Measurements from ENCODE around the gene CYP39A1. TPM values are rescaled to one million over a fixed set of nuclear protein-coding genes. Genes with fewer than 3 reads are reported as not detected.

CYP39A1 gene
- not detected in 2 replicates for total RNA-seq (2013; cell fraction: nucleolus; rRNA removed)
- total RNA-seq (2014; rRNA removed) (not detected in 2 replicates), total RNA-seq (2014; rRNA removed; fragmentation: Illumina TruSeq; extraction: Trizol) (not detected in 2 replicates), total RNA-seq (2021) (not detected in 2 replicates), polyA plus RNA-seq (2011; rRNA removed) (not detected in 2 replicates), polyA plus RNA-seq (2014; fragmentation: Illumina TruSeq; extraction: Trizol) (not detected in 2 replicates), polyA plus RNA-seq (2014; fragmentation: Nextera tagmentation; extraction: Ambion mirVana) (not detected), polyA plus RNA-seq (2014; rRNA removed) (not detected in 2 replicates), polyA plus RNA-seq (2016; fragmentation: Nextera tagmentation; extraction: Ambion mirVana) (not detected), polyA minus RNA-seq (2011; rRNA and poly(A)+ RNA removed) (not detected in 2 replicates), Bru-seq, nascent RNA (not detected), BruChase-seq, experiment 1, labeled RNA remaining after a 6-hour chase (not detected), BruChase-seq, experiment 2, labeled RNA remaining after a 2-hour chase (not detected)
- not detected for polyA plus RNA-seq (2011; ENCODE audit: low read depth)
- polyA plus RNA-seq (2011; cell fraction: cytosol; rRNA removed), result not detected in 2 replicates
- polyA plus RNA-seq (2011; cell fraction: nucleus; rRNA removed), result not detected in 2 replicates
- polyA plus RNA-seq (2012), result not detected in 2 replicates
- polyA minus RNA-seq (2011; cell fraction: cytosol; rRNA and poly(A)+ RNA removed), result not detected in 2 replicates
- not detected in 2 replicates for polyA minus RNA-seq (2011; cell fraction: nucleus; rRNA and poly(A)+ RNA removed)
- long read RNA-seq, experiment 1, result 0 reads
- long read RNA-seq, experiment 2, result 0 reads

DNA sequence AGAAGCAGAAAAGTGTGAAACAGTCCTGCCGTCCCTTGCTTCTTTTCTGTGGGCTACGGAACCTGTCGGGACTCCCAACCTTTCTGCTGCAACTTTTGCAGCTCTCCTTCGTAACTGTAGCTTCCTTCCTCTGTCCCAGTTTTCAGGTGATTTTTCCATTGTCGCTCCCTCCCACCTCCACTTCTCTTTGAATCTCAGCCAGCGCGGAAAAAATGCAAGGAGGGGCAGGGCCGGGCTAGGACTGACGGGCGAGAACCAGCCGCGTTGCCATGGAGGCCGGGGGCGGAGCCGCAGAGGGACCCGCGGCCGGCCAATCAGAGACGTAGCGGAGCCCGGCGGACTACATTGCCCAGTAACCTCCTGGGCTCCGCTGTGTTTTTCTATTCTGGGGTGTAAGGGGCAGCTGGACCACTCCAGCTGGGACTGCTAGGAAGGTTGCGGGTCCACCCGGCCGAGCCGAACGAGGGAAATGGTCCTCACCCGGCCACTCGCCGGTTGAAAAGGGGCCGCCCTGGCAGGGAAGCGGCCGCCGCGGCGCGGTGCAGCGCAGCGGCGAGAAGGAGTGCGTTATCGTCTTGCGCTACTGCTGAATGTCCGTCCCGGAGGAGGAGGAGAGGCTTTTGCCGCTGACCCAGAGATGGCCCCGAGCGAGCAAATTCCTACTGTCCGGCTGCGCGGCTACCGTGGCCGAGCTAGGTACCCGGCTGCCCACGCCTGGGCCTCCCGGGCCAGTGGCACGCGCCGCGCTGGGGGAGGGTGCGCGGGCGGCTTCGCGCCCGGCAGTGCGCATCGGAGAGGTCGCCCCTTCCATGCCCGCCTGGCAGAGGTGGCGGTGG lies at the start of gene CYP39A1, which contains the start of gene SLC25A27:
Gene CYP39A1, minus strand, starts transcription at position 216 of the 836 bp plus-strand sequence. CDS start 236 bp downstream, outside the sequence.
Gene SLC25A27, plus strand, starts transcription at position 373 of the 836 bp plus-strand sequence. Its CDS starts 218 bp downstream, at position 591.
- Histone ChIP-seq H3K4me3 (peak within 1 kb of the TSS; percentile 46; the same call in 1 of the 2 replicates), H3K9me3 (replicated peaks; ENCODE audit: control insufficient read depth, insufficient read depth, low read length) (no peaks in the 10 kb centered on the region), H3K79me2 (ENCODE audit: control insufficient read depth, insufficient read depth, low read length) (no peaks in the 10 kb centered on the region), H3K4me1 (ENCODE audit: control insufficient read depth, insufficient read depth, low read length) (no peaks in the 10 kb centered on the region), H4K20me1 (ENCODE audit: control insufficient read depth, insufficient read depth) (no peaks in the 10 kb centered on the region), H3K36me3 (ENCODE audit: control insufficient read depth in 2 of 2, insufficient read depth in 2 of 2, low read length in 1 of 2) (no peaks in the 10 kb centered on the region), H3K9ac (ENCODE audit: control insufficient read depth, insufficient read depth, low read length) (no peak within 1 kb of the TSS), H3K27ac (ENCODE audit: control insufficient read depth, insufficient read depth) (no peak within 1 kb of the TSS), H3K27me3 (replicated peaks in 1 of 2; ENCODE audit: control insufficient read depth in 2 of 2, insufficient read depth in 2 of 2, low read length in 1 of 2) (peaks cover 2 to 13% of the 10 kb centered on the region in 2 experiments), H2AFZ (ENCODE audit: control insufficient read depth, low read depth, low read length) (peak within 1 kb of the TSS; percentile 84), H3K4me2 (ENCODE audit: control insufficient read depth, insufficient read depth) (peak within 1 kb of the TSS; percentile 91)
- SMC1A ChIA-PET (ENCODE audit: uncharacterized antibody, unreplicated experiment), result no interaction called here
- DNase-seq (ENCODE audit: low read depth, low spot score) (no peak), ATAC-seq (peak; percentile 100), FAIRE-seq (peak; percentile 91)
- POLR2A ChIA-PET, result no interaction called here
- in situ Hi-C loops (cut with MboI) (no loop called here), intact Hi-C loops (cut with micrococcal nuclease; ENCODE audit: unreplicated experiment) (no loop called here)
- RAD21 ChIA-PET (ENCODE audit: unreplicated experiment), result no interaction called here
- CTCF ChIA-PET, result no interaction called here
- BruUV-seq (replicated peaks), result no TSS peak
- WGBS (ENCODE audit: insufficient coverage, insufficient replicate concordance, low lambda C conversion rate, missing lambda C conversion rate), result 1% methylated on average over 61 of the region's 72 CpGs
- no peak for TF ChIP-seq FOXK2 (IDR thresholded peaks at IDR 0.05)
- no peak for TF ChIP-seq BRCA1 (IDR thresholded peaks at IDR 0.05; ENCODE audit: low read depth, low read length)
- TF ChIP-seq ZBED1 (IDR thresholded peaks at IDR 0.05; ENCODE audit: borderline replicate concordance), result no peak
- no peak for TF ChIP-seq REST (IDR thresholded peaks at IDR 0.05; ENCODE audit: low read depth, low read length)
- TF ChIP-seq PML (IDR thresholded peaks at IDR 0.05; ENCODE audit: low read length), result no peak
- TF ChIP-seq NR2F1 (conservative IDR thresholded peaks at IDR 0.05), result no peak
- TF ChIP-seq IRF4 (IDR thresholded peaks at IDR 0.05; ENCODE audit: low read depth, low read length), result no peak
- TF ChIP-seq ELK1 (IDR thresholded peaks at IDR 0.05; ENCODE audit: low read depth, low read length), result no peak
- TF ChIP-seq MYC (IDR thresholded peaks at IDR 0.05; ENCODE audit: insufficient read depth, insufficient read length, insufficient replicate concordance, low read length, severe bottlenecking), result no peak
- no peak for TF ChIP-seq RUNX3 (IDR thresholded peaks at IDR 0.05; ENCODE audit: low read length)
- TF ChIP-seq ZNF24 (IDR thresholded peaks at IDR 0.05), result no peak
- TF ChIP-seq JUNB (IDR thresholded peaks at IDR 0.05), result no peak
- TF ChIP-seq DPF2 (IDR thresholded peaks at IDR 0.05), result no peak
- no peak for TF ChIP-seq ZNF274 (IDR thresholded peaks at IDR 0.05; ENCODE audit: insufficient read depth, insufficient read length)
- TF ChIP-seq CBX5 (IDR thresholded peaks at IDR 0.05; ENCODE audit: low read depth), result no peak
- TF ChIP-seq PAX8 (IDR thresholded peaks at IDR 0.05), result no peak
- no peak for TF ChIP-seq YBX1 (IDR thresholded peaks at IDR 0.05)
- peak; percentile 41; the same call in 1 of the 2 replicates for TF ChIP-seq IKZF1 (conservative IDR thresholded peaks at IDR 0.05)
- TF ChIP-seq BCL11A (IDR thresholded peaks at IDR 0.05; ENCODE audit: low read depth, low read length), result no peak
- no peak for TF ChIP-seq NFIC (IDR thresholded peaks at IDR 0.05; ENCODE audit: low read depth, low read length)
- peak; percentile 66 for TF ChIP-seq HCFC1 (IDR thresholded peaks at IDR 0.05; ENCODE audit: low read length)

All from GM12878 (cell line).